ENCODE results near the gene GALNT8.

The GALNT8 gene

GRCh38 chr12:4701395-4702190 is 18.6 kb upstream of the GALNT8 start:
- no peak overlapping the region for H3K4me3 ChIP-seq (ENCODE audit: low read depth, low read length)
- no peak for TF ChIP-seq CTCF (IDR thresholded peaks at IDR 0.05; ENCODE audit: borderline replicate concordance, insufficient read depth, low read depth, low read length)

GRCh38 chr12:4703676-4704075 is 16.5 kb upstream of the GALNT8 start:
- TF ChIP-seq CTCF (IDR thresholded peaks at IDR 0.05; ENCODE audit: borderline replicate concordance, insufficient read depth, low read depth, low read length) = no peak
- no peak overlapping the region for H3K4me3 ChIP-seq (ENCODE audit: low read depth, low read length)

- TF ChIP-seq CTCF (IDR thresholded peaks at IDR 0.05; ENCODE audit: borderline replicate concordance, insufficient read depth, low read depth, low read length) = no peak
- no peak overlapping the region for H3K4me3 ChIP-seq (ENCODE audit: low read depth, low read length)
These were observed 14.4 kb upstream of the GALNT8 start for GRCh38 chr12:4705824-4706223.

- H3K4me3 ChIP-seq (ENCODE audit: low read depth, low read length) = no peak overlapping the region
- no peak for TF ChIP-seq CTCF (IDR thresholded peaks at IDR 0.05; ENCODE audit: borderline replicate concordance, insufficient read depth, low read depth, low read length)
These were observed 12.9 kb upstream of the GALNT8 start for GRCh38 chr12:4707306-4707705.

- TF ChIP-seq CTCF (IDR thresholded peaks at IDR 0.05; ENCODE audit: borderline replicate concordance, insufficient read depth, low read depth, low read length) = no peak
- no peak overlapping the region for H3K4me3 ChIP-seq (ENCODE audit: low read depth, low read length)
These were observed 10.1 kb upstream of the GALNT8 start for GRCh38 chr12:4710113-4710512.

GRCh38 chr12:4714879-4715278 is 5.3 kb upstream of the GALNT8 start:
- TF ChIP-seq CTCF (IDR thresholded peaks at IDR 0.05; ENCODE audit: borderline replicate concordance, insufficient read depth, low read depth, low read length) = no peak
- no peak overlapping the region for H3K4me3 ChIP-seq (ENCODE audit: low read depth, low read length)

GRCh38 chr12:4717806-4718205 is 2.4 kb upstream of the GALNT8 start:
- TF ChIP-seq CTCF (IDR thresholded peaks at IDR 0.05; ENCODE audit: borderline replicate concordance, insufficient read depth, low read depth, low read length) = no peak
- no peak overlapping the region for H3K4me3 ChIP-seq (ENCODE audit: low read depth, low read length)

All from GM12875 (cell line).